H1 (cell line): Measurements from ENCODE around the gene CRACDL. TPM values are rescaled to one million over a fixed set of nuclear protein-coding genes. Genes with fewer than 3 reads are reported as not detected.

ENCODE experiments used
- CTCF ChIA-PET: fragments of 300-600 bp; sonication (Branson Sonifier 250); formaldehyde crosslinking; loops from one replicate; lab custom pipeline; 2021; ENCODE audit not compliant: partially characterized antibody; lab: Charles Lee
- POLR2A ChIA-PET: fragments of 300-600 bp; sonication (Branson Sonifier 250); formaldehyde crosslinking; loops from one replicate; lab custom pipeline; 2021; ENCODE audit warnings: inconsistent platforms; ENCODE audit not compliant: partially characterized antibody; lab: Charles Lee
- DNase-seq, 2 experiments: peaks; one replicate each; pipeline versions ENCODE4 v3.0.0 to v3.0.0-alpha.2; 2010 to 2022; ENCODE audit warnings: low spot score in 2 of 2, low read depth in 1 of 2, mixed read lengths in 1 of 2
- FAIRE-seq: peaks from 2 replicates; lab custom pipeline; 2011; peaks lifted over from hg19 to GRCh38; lab: Jason Lieb, UNC
- H2AFZ ChIP-seq: 2 replicates; pipeline ENCODE4 v1.8.1; 2012; ENCODE audit warnings: low read length, inconsistent platforms
- H2AK5ac ChIP-seq: 2 replicates; pipeline ENCODE4 v1.6.1; 2013; ENCODE audit warnings: low read depth, low read length
- H2BK120ac ChIP-seq: replicated peaks from 2 replicates; pipeline ENCODE3; 2013; ENCODE audit warnings: low read depth, low read length, inconsistent platforms
- H2BK12ac ChIP-seq: 2 replicates; pipeline ENCODE4 v1.6.1; 2013; ENCODE audit warnings: low read depth, low read length
- H2BK15ac ChIP-seq: 2 replicates; pipeline ENCODE4 v1.6.1; 2013; ENCODE audit warnings: low read length
- H2BK20ac ChIP-seq: 2 replicates; pipeline ENCODE4 v1.6.1; 2013; ENCODE audit warnings: low read length
- H2BK5ac ChIP-seq: 2 replicates; pipeline ENCODE4 v1.6.1; 2013; ENCODE audit warnings: low read depth, low read length
- H3K14ac ChIP-seq: 2 replicates; pipeline ENCODE4 v1.6.1; 2013; ENCODE audit warnings: inconsistent platforms; ENCODE audit not compliant: insufficient read length
- H3K18ac ChIP-seq: 2 replicates; pipeline ENCODE4 v1.6.1; 2013; ENCODE audit warnings: low read length; ENCODE audit errors: extremely low read depth
- H3K23ac ChIP-seq: 2 replicates; pipeline ENCODE4 v1.6.1; 2013; ENCODE audit warnings: inconsistent platforms; ENCODE audit not compliant: insufficient read length
- H3K23me2 ChIP-seq: 2 replicates; pipeline ENCODE4 v1.6.1; 2013; ENCODE audit warnings: low read depth, low read length
- H3K27ac ChIP-seq: 2 replicates; pipeline ENCODE4 v1.6.1; 2011; ENCODE audit warnings: low read depth, low read length, inconsistent platforms
- H3K27me3 ChIP-seq, 4 experiments: replicated peaks in 1 of 4; 1 replicate in 1 of 4; 2 replicates in 3 of 4; pipeline versions ENCODE4 v1.6.1 to v1.8.1; 2011 to 2013; ENCODE audit warnings: low read length in 3 of 4, mild to moderate bottlenecking in 3 of 4, inconsistent platforms in 2 of 4, mixed read lengths in 2 of 4, moderate library complexity in 1 of 4; ENCODE audit not compliant: control insufficient read depth in 3 of 4, insufficient read depth in 3 of 4; ENCODE audit errors: extremely low read depth in 1 of 4
- H3K36me3 ChIP-seq, 4 experiments: 2 replicates each; pipeline versions ENCODE4 v1.6.1 to v1.8.1; 2011 to 2013; ENCODE audit warnings: mild to moderate bottlenecking in 4 of 4, low read length in 3 of 4, moderate library complexity in 2 of 4, control low read depth in 1 of 4, inconsistent platforms in 1 of 4; ENCODE audit not compliant: insufficient read depth in 4 of 4, control insufficient read depth in 2 of 4
- H3K4ac ChIP-seq: replicated peaks from 2 replicates; pipeline ENCODE3; 2013; ENCODE audit warnings: low read length, low read depth, mixed read lengths, inconsistent platforms; ENCODE audit not compliant: insufficient read length
- H3K4me1 ChIP-seq, 4 experiments: replicated peaks in 1 of 4; 1 replicate in 1 of 4; 2 replicates in 3 of 4; pipeline versions ENCODE4 v1.6.1 to v1.8.1; 2011 to 2013; ENCODE audit warnings: low read length in 3 of 4, inconsistent platforms in 2 of 4, mixed read lengths in 1 of 4; ENCODE audit not compliant: insufficient read depth in 4 of 4, control insufficient read depth in 3 of 4
- H3K4me2 ChIP-seq, 2 experiments: 2 replicates each; pipeline versions ENCODE4 v1.6.1 to v1.8.1; 2011 to 2013; ENCODE audit warnings: low read depth in 2 of 2, low read length in 2 of 2, control low read depth in 1 of 2, inconsistent platforms in 1 of 2, mild to moderate bottlenecking in 1 of 2; ENCODE audit not compliant: insufficient read depth in 1 of 2
- H3K4me3 ChIP-seq, 4 experiments: fragments of 200-600, 300-600 bp in 1 of 4; sonication (generic), shearing (Covaris generic), sonication (Bioruptor Twin) in 1 of 4; 2 replicates each; pipeline versions ENCODE4 v1.5.1 to v1.8.1; 2011 to 2016; ENCODE audit warnings: low read length in 4 of 4, low read depth in 3 of 4, control low read depth in 2 of 4, inconsistent platforms in 2 of 4, mild to moderate bottlenecking in 2 of 4, mixed read lengths in 1 of 4, moderate library complexity in 1 of 4; ENCODE audit not compliant: insufficient read depth in 2 of 4; ENCODE audit errors: extremely low read depth in 1 of 4
- H3K56ac ChIP-seq: replicated peaks from 2 replicates; pipeline ENCODE3; 2013; ENCODE audit warnings: low read depth, mild to moderate bottlenecking, mixed read lengths, low read length, inconsistent platforms; ENCODE audit not compliant: insufficient read length
- H3K79me1 ChIP-seq: 2 replicates; pipeline ENCODE4 v1.6.1; 2013; ENCODE audit warnings: low read depth, low read length, control low read depth
- H3K79me2 ChIP-seq, 2 experiments: 2 replicates each; pipeline versions ENCODE4 v1.6.1 to v1.8.1; 2012 to 2013; ENCODE audit warnings: low read length in 2 of 2, mild to moderate bottlenecking in 2 of 2, inconsistent platforms in 1 of 2; ENCODE audit not compliant: insufficient read depth in 2 of 2, control insufficient read depth in 1 of 2
- H3K9ac ChIP-seq, 4 experiments: replicated peaks in 1 of 4; 1 replicate in 1 of 4; 2 replicates in 3 of 4; pipeline versions ENCODE4 v1.6.1 to v1.8.1; 2011 to 2013; ENCODE audit warnings: low read depth in 3 of 4, low read length in 3 of 4, control low read depth in 2 of 4, mild to moderate bottlenecking in 2 of 4, moderate library complexity in 2 of 4, inconsistent platforms in 1 of 4; ENCODE audit errors: extremely low read depth in 1 of 4
- H3K9me3 ChIP-seq, 2 experiments: 2 replicates each; pipeline versions ENCODE4 v1.6.1 to v1.8.1; 2012 to 2013; ENCODE audit warnings: mild to moderate bottlenecking in 2 of 2, moderate library complexity in 2 of 2, control low read depth in 1 of 2, inconsistent platforms in 1 of 2, low read depth in 1 of 2, low read length in 1 of 2, mixed read lengths in 1 of 2; ENCODE audit not compliant: insufficient read depth in 2 of 2
- H4K20me1 ChIP-seq, 2 experiments: replicated peaks in 1 of 2; 2 replicates each; pipeline versions ENCODE3 to v1.8.1; 2011 to 2013; ENCODE audit warnings: inconsistent platforms in 2 of 2, low read length in 2 of 2, mild to moderate bottlenecking in 1 of 2; ENCODE audit not compliant: insufficient read depth in 2 of 2, control insufficient read depth in 1 of 2
- H4K5ac ChIP-seq: 2 replicates; pipeline ENCODE4 v1.6.1; 2013; ENCODE audit warnings: low read length, low read depth, mixed read lengths, inconsistent platforms; ENCODE audit not compliant: insufficient read length
- H4K8ac ChIP-seq: 2 replicates; pipeline ENCODE4 v1.8.0; 2013; ENCODE audit warnings: mild to moderate bottlenecking, moderate library complexity, low read length, inconsistent platforms; ENCODE audit not compliant: insufficient read depth; ENCODE audit errors: extremely low read depth
- H4K91ac ChIP-seq: replicated peaks from 2 replicates; pipeline ENCODE3; 2013; ENCODE audit warnings: low read length, mixed read lengths, inconsistent platforms; ENCODE audit not compliant: insufficient read length
- ASH2L ChIP-seq: fragments of 200-600, 300-600 bp; sonication (generic); IDR thresholded peaks from one replicate; pipeline ENCODE4 v1.7.1; 2017; ENCODE audit warnings: low read length
- BRCA1 ChIP-seq: IDR thresholded peaks from 2 replicates; pipeline ENCODE4 v1.6.1; 2012; ENCODE audit warnings: low read depth, low read length, improper control_type of control experiment
- CBX5 ChIP-seq: fragments of 300-800, 300-1000 bp; sonication (generic); IDR thresholded peaks from 2 replicates; pipeline ENCODE4 v1.7.1; 2016; ENCODE audit warnings: antibody characterized with exemption, low read length, low read depth
- EGR1 ChIP-seq: IDR thresholded peaks from 2 replicates; pipeline ENCODE4 v1.6.1; 2011; ENCODE audit warnings: low read depth, low read length, borderline replicate concordance
- GABPA ChIP-seq: IDR thresholded peaks from 2 replicates; pipeline ENCODE4 v1.6.1; 2011; ENCODE audit warnings: mild to moderate bottlenecking, low read length, moderate library complexity, borderline replicate concordance; ENCODE audit not compliant: insufficient read depth
- KDM4A ChIP-seq: IDR thresholded peaks from one replicate; pipeline ENCODE4 v1.7.1; 2012; ENCODE audit warnings: low read depth, mild to moderate bottlenecking, moderate library complexity, low read length, inconsistent platforms; ENCODE audit not compliant: severe bottlenecking
- WGBS, 2 experiments: shearing (Covaris generic) in 1 of 2; methylation state at CpG; one replicate each; pipeline versions ENCODE4 v1.1.6 to v1.1.7; 2013 to 2015; ENCODE audit warnings: low lambda C conversion rate in 2 of 2, mixed read lengths in 2 of 2, inconsistent platforms in 1 of 2, low coverage in 1 of 2, missing lambda C conversion rate in 1 of 2; ENCODE audit not compliant: insufficient replicate concordance in 2 of 2, insufficient coverage in 1 of 2, insufficient read length in 1 of 2; ENCODE audit errors: extremely low coverage in 1 of 2, missing lambda C conversion rate in 1 of 2; 5-methylcytosine and 5-hydroxymethylcytosine counted together
- long read RNA-seq, 2 experiments: library from RNA in 1 of 2; library from capped mRNA in 1 of 2; stranded (forward); transcript quantifications; one replicate each; pipeline ENCODE4 v2.0.0, GENCODE V29; 2021; ENCODE audit warnings: inconsistent platforms in 1 of 2
- polyA minus RNA-seq, 3 experiments: library from RNA; depleted of rRNA, polyadenylated mRNA; stranded (reverse); fragments of >200 nt; gene quantifications; 1 replicate in 2 of 3; 2 replicates in 1 of 3; pipeline ENCODE4 v1.2.3, GENCODE V29; 2011
- polyA plus RNA-seq, 7 experiments: library from polyadenylated mRNA; depleted of rRNA in 3 of 7; stranded (reverse) in 5 of 7; unstranded in 2 of 7; fragments of >200 nt in 5 of 7; fragments of 200-250 nt in 2 of 7; gene quantifications; 1 replicate in 5 of 7; 2 replicates in 1 of 7; 4 replicates in 1 of 7; pipeline versions ENCODE4 v1.2.1 to v1.2.3, GENCODE V29; 2011 to 2013; ENCODE audit warnings: missing spikeins in 2 of 7, mixed read lengths in 2 of 7
- total RNA-seq: library from RNA; stranded (reverse); fragmentation: NEBNext Ultra II Directional; extraction: Animal tissue kit (Norgen Biotek cat#: 25700); gene quantifications from 2 replicates; pipeline ENCODE4 v1.2.1, GENCODE V29; 2021

The CRACDL gene, protein sequence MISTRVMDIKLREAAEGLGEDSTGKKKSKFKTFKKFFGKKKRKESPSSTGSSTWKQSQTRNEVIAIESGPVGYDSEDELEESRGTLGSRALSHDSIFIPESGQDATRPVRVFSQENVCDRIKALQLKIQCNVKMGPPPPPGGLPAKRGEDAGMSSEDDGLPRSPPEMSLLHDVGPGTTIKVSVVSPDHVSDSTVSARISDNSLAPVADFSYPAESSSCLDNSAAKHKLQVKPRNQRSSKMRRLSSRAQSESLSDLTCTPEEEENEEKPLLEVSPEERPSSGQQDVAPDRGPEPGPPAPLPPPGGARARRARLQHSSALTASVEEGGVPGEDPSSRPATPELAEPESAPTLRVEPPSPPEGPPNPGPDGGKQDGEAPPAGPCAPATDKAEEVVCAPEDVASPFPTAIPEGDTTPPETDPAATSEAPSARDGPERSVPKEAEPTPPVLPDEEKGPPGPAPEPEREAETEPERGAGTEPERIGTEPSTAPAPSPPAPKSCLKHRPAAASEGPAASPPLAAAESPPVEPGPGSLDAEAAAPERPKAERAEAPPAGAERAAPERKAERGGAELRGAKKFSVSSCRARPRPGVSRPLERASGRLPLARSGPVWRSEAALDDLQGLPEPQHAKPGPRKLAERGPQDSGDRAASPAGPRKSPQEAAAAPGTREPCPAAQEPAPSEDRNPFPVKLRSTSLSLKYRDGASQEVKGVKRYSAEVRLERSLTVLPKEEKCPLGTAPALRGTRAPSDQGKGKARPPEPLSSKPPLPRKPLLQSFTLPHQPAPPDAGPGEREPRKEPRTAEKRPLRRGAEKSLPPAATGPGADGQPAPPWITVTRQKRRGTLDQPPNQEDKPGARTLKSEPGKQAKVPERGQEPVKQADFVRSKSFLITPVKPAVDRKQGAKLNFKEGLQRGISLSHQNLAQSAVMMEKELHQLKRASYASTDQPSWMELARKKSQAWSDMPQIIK
- total RNA-seq (0.07 and 0.50 TPM in 2 replicates), polyA plus RNA-seq (2011; rRNA removed) (0.25 and 0.38 TPM in 2 replicates), polyA minus RNA-seq (2011; rRNA and poly(A)+ RNA removed) (0.07 and 0.28 TPM in 2 replicates)
- polyA plus RNA-seq (2011; cell fraction: cytosol; rRNA removed) = 0.30 TPM
- 0.33 TPM for polyA plus RNA-seq (2011; cell fraction: nucleus; rRNA removed)
- polyA plus RNA-seq (2012, experiment 1 of 2) = 0.08 to 0.38 TPM (median 0.21 TPM) in 4 replicates
- 0.07 TPM for polyA plus RNA-seq (2012, experiment 2 of 2)
- polyA plus RNA-seq (2013, experiment 1 of 2) = 0.30 TPM
- polyA plus RNA-seq (2013, experiment 2 of 2) = 0.29 TPM
- polyA minus RNA-seq (2011; cell fraction: cytosol; rRNA and poly(A)+ RNA removed) = not detected
- not detected for polyA minus RNA-seq (2011; cell fraction: nucleus; rRNA and poly(A)+ RNA removed)
- long read RNA-seq, experiment 1 = 0 reads
- long read RNA-seq, experiment 2 = 0 reads

GRCh38 chr2:98935777-98936352 lies at the start of gene CRACDL:
Gene CRACDL, minus strand, starts transcription at chr2:98936225. Its CDS starts 89,425 bp downstream, at chr2:98846800.
- Histone ChIP-seq H3K4me3 (peak within 1 kb of the TSS; percentile 28 to 66 (median 48)), H3K18ac (no peak within 1 kb of the TSS), H2BK12ac (no peak within 1 kb of the TSS), H4K8ac (peak within 1 kb of the TSS; percentile 53; the same call in 1 of the 2 replicates), H3K79me1 (no peaks in the 10 kb centered on the region), H3K56ac (no peak within 1 kb of the TSS), H2BK120ac (no peak within 1 kb of the TSS), H2BK5ac (no peak within 1 kb of the TSS), H4K20me1 (no peaks in the 10 kb centered on the region), H2AFZ (peak within 1 kb of the TSS; percentile 87), H2BK20ac (no peak within 1 kb of the TSS), H3K27me3 (peaks cover 27 to 59% (median 49%) of the 10 kb centered on the region in 4 experiments), H4K5ac (no peak within 1 kb of the TSS), H3K27ac (no peak within 1 kb of the TSS), H4K91ac (no peak within 1 kb of the TSS), H3K9ac (peak within 1 kb of the TSS in 1 of 4 experiments; percentile 26; a peak in 1 of 7 replicates), H3K14ac (no peak within 1 kb of the TSS), H3K4me2 (peak within 1 kb of the TSS; percentile 58 to 92), H3K9me3 (no peaks in the 10 kb centered on the region)
- DNase-seq (no peak), FAIRE-seq (no peak)
- POLR2A ChIA-PET = no interaction called here
- 3% methylated on average over 43 of the region's 82 CpGs; no CpG with 5 or more reads in 1 of the 2 experiments for WGBS, 2 experiments
- TF ChIP-seq GABPA (0 out of 2 replicates have a peak, but pooled peaks have one; percentile 27), ASH2L (peak; percentile 3), KDM4A (peak; percentile 66), EGR1 (peak; percentile 68; the same call in 1 of the 2 replicates), BRCA1 (no peak), CBX5 (no peak)
- TF ChIP-seq, all 59 proteins: peak for 4
- Histone ChIP-seq H3K23me2 (peaks cover 9% of the 10 kb centered on the region), H3K4me1 (peaks cover 0 to 7% (median 2%) of the 10 kb centered on the region in 4 experiments; a peak in 2 of 7 replicates), H3K4ac (no peak within 1 kb of the TSS), H2AK5ac (no peak within 1 kb of the TSS), H3K36me3 (no peaks in the 10 kb centered on the region), H3K79me2 (no peaks in the 10 kb centered on the region), H3K23ac (no peak within 1 kb of the TSS), H2BK15ac (no peak within 1 kb of the TSS; the same call in 1 of the 2 replicates)
- CTCF ChIA-PET = interaction anchor here (1.2 to 1.5 kb wide), 3 partner anchors 8 to 131 kb away, joined by 3 to 4 read pairs (median 3); no protein-coding TSS in a partner anchor
